Endothelial cell of umbilical vein (primary cell): ENCODE measurements around the gene SUV39H1. TPM values are rescaled to one million over a fixed set of nuclear protein-coding genes. Genes with fewer than 3 reads are reported as not detected.

ENCODE experiments used
- BruUV-seq: library from RNA; stranded (reverse); fragments of 400-500 nt; replicated peaks from 2 replicates; lab custom pipeline; 2021; lab: Mats Ljungman, UMichigan
- CTCF ChIA-PET: fragments of 300-600, 350-600 bp; sonication (Branson Sonifier 250); formaldehyde crosslinking; loops from one replicate; lab custom pipeline; 2021; ENCODE audit warnings: antibody characterized with exemption, inconsistent platforms; lab: Charles Lee
- POLR2A ChIA-PET: fragments of 300-600, 350-600 bp; sonication (Branson Sonifier 250); formaldehyde crosslinking; loops from one replicate; lab custom pipeline; 2021; ENCODE audit warnings: antibody characterized with exemption, inconsistent platforms; lab: Charles Lee
- DNase-seq: peaks from one replicate; pipeline ENCODE4 v3.0.0-alpha.2; 2011; ENCODE audit warnings: low read depth, low spot score
- FAIRE-seq: peaks from 2 replicates; lab custom pipeline; 2011; peaks lifted over from hg19 to GRCh38; lab: Jason Lieb, UNC
- H2AFZ ChIP-seq: 2 replicates; pipeline ENCODE4 v1.6.0; 2012; ENCODE audit warnings: low read depth, low read length, control low read depth, inconsistent platforms
- H3K27ac ChIP-seq: 2 replicates; pipeline ENCODE4 v1.5.1; 2011; ENCODE audit warnings: low read depth, mild to moderate bottlenecking, control low read depth, low read length, moderate library complexity; ENCODE audit not compliant: insufficient read depth
- H3K27me3 ChIP-seq, 2 experiments: 2 replicates each; pipeline versions ENCODE4 v1.6.0 to v1.6.1; 2011; ENCODE audit warnings: low read length in 2 of 2, mixed read lengths in 1 of 2; ENCODE audit not compliant: control insufficient read depth in 2 of 2, insufficient read depth in 2 of 2
- H3K36me3 ChIP-seq, 2 experiments: 2 replicates in 1 of 2; 3 replicates in 1 of 2; pipeline ENCODE4 v1.5.1; 2011; ENCODE audit warnings: low read length in 2 of 2, mild to moderate bottlenecking in 1 of 2, moderate library complexity in 1 of 2; ENCODE audit not compliant: control insufficient read depth in 2 of 2, insufficient read depth in 2 of 2; ENCODE audit errors: extremely low read depth in 1 of 2
- H3K4me1 ChIP-seq: 3 replicates; pipeline ENCODE4 v1.5.1; 2011; ENCODE audit warnings: mild to moderate bottlenecking, low read length; ENCODE audit not compliant: control insufficient read depth, insufficient read depth; ENCODE audit errors: extremely low read depth
- H3K4me2 ChIP-seq: 2 replicates; pipeline ENCODE4 v1.6.1; 2011; ENCODE audit warnings: low read length, control low read depth, mixed read lengths; ENCODE audit not compliant: insufficient read depth
- H3K4me3 ChIP-seq, 3 experiments: fragments of 200-600 bp in 1 of 3; sonication (generic), shearing (Covaris generic) in 1 of 3; replicated peaks in 1 of 3; 2 replicates each; pipeline ENCODE4 v1.5.1; 2011 to 2016; ENCODE audit warnings: control low read depth in 3 of 3, low read length in 3 of 3, mild to moderate bottlenecking in 2 of 3, inconsistent platforms in 1 of 3, low read depth in 1 of 3, moderate library complexity in 1 of 3; ENCODE audit not compliant: insufficient read depth in 1 of 3
- H3K79me2 ChIP-seq: 2 replicates; pipeline ENCODE4 v1.6.0; 2012; ENCODE audit warnings: low read length, inconsistent platforms; ENCODE audit not compliant: control insufficient read depth, insufficient read depth
- H3K9ac ChIP-seq: replicated peaks from 2 replicates; pipeline ENCODE3; 2011; ENCODE audit warnings: low read length, control low read depth; ENCODE audit not compliant: insufficient read depth; ENCODE audit errors: extremely low read depth
- H3K9me1 ChIP-seq: replicated peaks from 3 replicates; pipeline ENCODE4 v1.6.0; 2011; ENCODE audit warnings: mild to moderate bottlenecking, low read length; ENCODE audit not compliant: control insufficient read depth, insufficient read depth; ENCODE audit errors: extremely low read depth
- H3K9me3 ChIP-seq: replicated peaks from 2 replicates; pipeline ENCODE4 v1.5.1; 2012; ENCODE audit warnings: low read length, inconsistent platforms; ENCODE audit not compliant: control insufficient read depth, insufficient read depth
- H4K20me1 ChIP-seq: replicated peaks from 2 replicates; pipeline ENCODE3; 2011; ENCODE audit warnings: mild to moderate bottlenecking, low read length; ENCODE audit not compliant: control insufficient read depth, insufficient read depth; ENCODE audit errors: extremely low read depth
- CTCF ChIP-seq, 2 donors: IDR thresholded peaks; 1 replicate in 1 of 2; 2 replicates in 1 of 2; pipeline ENCODE4 v1.5.1; 2011; ENCODE audit warnings: low read length in 2 of 2, mild to moderate bottlenecking in 2 of 2, moderate library complexity in 2 of 2, control low read depth in 1 of 2, inconsistent platforms in 1 of 2, low read depth in 1 of 2; ENCODE audit not compliant: insufficient read depth in 1 of 2; ENCODE audit errors: extremely low read depth in 1 of 2
- EZH2 ChIP-seq: IDR thresholded peaks from 2 replicates; pipeline ENCODE4 v1.6.1; 2012; ENCODE audit warnings: borderline replicate concordance, low read depth, mild to moderate bottlenecking, moderate library complexity, low read length, inconsistent platforms; ENCODE audit not compliant: severe bottlenecking
- FOS ChIP-seq: IDR thresholded peaks from 2 replicates; pipeline ENCODE4 v1.6.1; 2011; ENCODE audit warnings: mild to moderate bottlenecking, low read length, moderate library complexity, borderline replicate concordance; ENCODE audit not compliant: insufficient read depth
- GATA2 ChIP-seq: IDR thresholded peaks from 2 replicates; pipeline ENCODE4 v1.7.0; 2011; ENCODE audit warnings: low read depth, mild to moderate bottlenecking, moderate library complexity, mixed read lengths, low read length; ENCODE audit not compliant: insufficient read length, insufficient read depth
- JUN ChIP-seq: IDR thresholded peaks from 2 replicates; pipeline ENCODE4 v1.6.1; 2011; ENCODE audit warnings: borderline replicate concordance, low read depth; ENCODE audit not compliant: insufficient read length, insufficient read depth
- MYC ChIP-seq: IDR thresholded peaks from one replicate; pipeline ENCODE4 v1.6.1; 2011; ENCODE audit warnings: mild to moderate bottlenecking, low read depth, low read length
- POLR2A ChIP-seq: IDR thresholded peaks from 2 replicates; pipeline ENCODE4 v1.6.1; 2012; ENCODE audit warnings: low read depth, mild to moderate bottlenecking, control low read depth, low read length
- POLR2AphosphoS5 ChIP-seq: IDR thresholded peaks from 2 replicates; pipeline ENCODE4 v1.6.1; 2012; ENCODE audit warnings: low read depth, mild to moderate bottlenecking, control low read depth, low read length, moderate library complexity; ENCODE audit not compliant: insufficient read depth
- dilution Hi-C: fragments of 300-500 bp; cut with MboI; formaldehyde crosslinking; loops from one replicate; pipeline ENCODE4 v1.15.0; 2019; ENCODE audit warnings: low sequenced_read_pairs; ENCODE audit not compliant: extremely low pct_ligation_motif_present
- intact Hi-C: fragments of 100-400 bp; cut with micrococcal nuclease; formaldehyde crosslinking; loops from one replicate; pipeline ENCODE4 v1.10.0; 2022
- polyA plus RNA-seq, 4 experiments: library from polyadenylated mRNA; depleted of rRNA in 3 of 4; stranded (reverse) in 3 of 4; unstranded in 1 of 4; fragments of >200 nt; gene quantifications; 2 replicates each; pipeline versions ENCODE4 v1.2.1 to v1.2.3, GENCODE V29; 2011 to 2012; ENCODE audit warnings: missing spikeins in 1 of 4
- total RNA-seq: library from RNA; stranded (reverse); gene quantifications from 2 replicates; pipeline ENCODE4 v1.2.3, GENCODE V29; 2021
- TF ChIP-seq, protein P1 (sequence below): IDR thresholded peaks from 2 replicates; pipeline ENCODE4 v1.6.1; 2011; ENCODE audit not compliant: insufficient read depth, insufficient read length

SUV39H1 gene
- total and polyA plus RNA-seq, 2 donors (not counting 3 experiments of a cell fraction or from before 2014, with no cell fraction given): 18.2 to 19.0 TPM

DNA sequence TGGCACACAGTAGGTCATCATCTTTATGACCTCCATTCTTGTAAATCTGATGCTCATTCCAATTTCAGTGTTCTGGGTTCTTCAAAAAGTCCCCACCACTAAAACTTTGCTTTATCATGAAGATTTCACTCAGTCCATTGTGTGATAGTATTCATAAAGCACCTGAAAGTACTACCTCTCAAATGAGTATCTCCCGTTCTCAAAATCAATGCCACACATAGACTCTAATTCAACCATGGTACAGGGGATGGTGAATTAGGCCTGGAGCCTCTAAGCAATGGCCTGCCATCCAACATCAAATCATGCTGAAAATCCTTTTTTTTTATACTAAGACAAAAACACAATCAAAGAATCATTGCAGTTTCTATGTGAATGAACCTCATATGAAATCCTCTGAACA is 32.4 kb upstream of the SUV39H1 start:
- dilution Hi-C loops: no loop called here
- intact Hi-C loops: no loop called here
- Histone ChIP-seq H3K27ac (no peak overlapping the region), H3K36me3 (no peaks in the 10 kb centered on the region), H3K4me2 (no peak overlapping the region), H4K20me1 (no peaks in the 10 kb centered on the region), H3K4me3 (no peak overlapping the region), H3K27me3 (no peaks in the 10 kb centered on the region), H3K4me1 (no peaks in the 10 kb centered on the region), H2AFZ (no peak overlapping the region), H3K9me3 (no peaks in the 10 kb centered on the region), H3K9ac (no peak overlapping the region), H3K79me2 (no peaks in the 10 kb centered on the region), H3K9me1 (no peaks in the 10 kb centered on the region)
- BruUV-seq: no TSS peak
- FAIRE-seq (no peak), DNase-seq (no peak)
- TF ChIP-seq POLR2AphosphoS5 (no peak), MYC (no peak), EZH2 (no peak), FOS (no peak), JUN (no peak), POLR2A (no peak), CTCF (IDR thresholded peaks at IDR 0.05; ENCODE audit: extremely low read depth in 1 of 2, insufficient read depth in 1 of 2, low read depth in 1 of 2, low read length in 2 of 2) (no peak), GATA2 (no peak)
- TF ChIP-seq, protein P1, sequence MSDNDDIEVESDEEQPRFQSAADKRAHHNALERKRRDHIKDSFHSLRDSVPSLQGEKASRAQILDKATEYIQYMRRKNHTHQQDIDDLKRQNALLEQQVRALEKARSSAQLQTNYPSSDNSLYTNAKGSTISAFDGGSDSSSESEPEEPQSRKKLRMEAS: no peak
- POLR2A ChIA-PET: no interaction called here
- CTCF ChIA-PET: no interaction called here
